ENCODE measurements around the gene CRABP1. TPM values are rescaled to one million over a fixed set of nuclear protein-coding genes. Genes with fewer than 3 reads are reported as not detected.

The CRABP1 gene
- total RNA-seq, 2 donors from 2014 or later: not detected

DNA sequence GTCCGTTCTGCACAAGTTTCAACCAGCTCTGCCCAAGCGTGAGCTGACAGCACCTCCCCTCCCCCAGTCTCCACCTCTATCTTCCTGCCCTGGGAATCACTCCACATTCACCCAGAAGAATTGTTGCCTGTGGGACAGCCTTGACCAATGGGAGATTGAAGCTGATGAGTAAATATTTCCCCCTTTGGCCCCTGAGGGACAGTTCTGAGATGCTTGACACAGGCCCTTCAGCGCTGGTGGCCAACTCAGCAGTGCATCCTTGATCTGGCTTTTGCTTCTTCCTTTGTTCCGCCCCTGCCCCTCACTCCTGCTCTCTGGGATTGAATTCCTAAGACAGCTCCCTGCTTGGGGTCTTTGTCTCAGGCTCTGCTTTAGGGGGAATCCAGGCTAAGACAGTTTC, 27.6 kb upstream of the CRABP1 start:
- H3K27ac ChIP-seq: no peak overlapping the region
- TF ChIP-seq, protein P1, sequence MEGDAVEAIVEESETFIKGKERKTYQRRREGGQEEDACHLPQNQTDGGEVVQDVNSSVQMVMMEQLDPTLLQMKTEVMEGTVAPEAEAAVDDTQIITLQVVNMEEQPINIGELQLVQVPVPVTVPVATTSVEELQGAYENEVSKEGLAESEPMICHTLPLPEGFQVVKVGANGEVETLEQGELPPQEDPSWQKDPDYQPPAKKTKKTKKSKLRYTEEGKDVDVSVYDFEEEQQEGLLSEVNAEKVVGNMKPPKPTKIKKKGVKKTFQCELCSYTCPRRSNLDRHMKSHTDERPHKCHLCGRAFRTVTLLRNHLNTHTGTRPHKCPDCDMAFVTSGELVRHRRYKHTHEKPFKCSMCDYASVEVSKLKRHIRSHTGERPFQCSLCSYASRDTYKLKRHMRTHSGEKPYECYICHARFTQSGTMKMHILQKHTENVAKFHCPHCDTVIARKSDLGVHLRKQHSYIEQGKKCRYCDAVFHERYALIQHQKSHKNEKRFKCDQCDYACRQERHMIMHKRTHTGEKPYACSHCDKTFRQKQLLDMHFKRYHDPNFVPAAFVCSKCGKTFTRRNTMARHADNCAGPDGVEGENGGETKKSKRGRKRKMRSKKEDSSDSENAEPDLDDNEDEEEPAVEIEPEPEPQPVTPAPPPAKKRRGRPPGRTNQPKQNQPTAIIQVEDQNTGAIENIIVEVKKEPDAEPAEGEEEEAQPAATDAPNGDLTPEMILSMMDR (IDR thresholded peaks at IDR 0.05): no peak
- TF ChIP-seq POLR2A (IDR thresholded peaks at IDR 0.05) (no peak), POLR2AphosphoS5 (IDR thresholded peaks at IDR 0.05) (no peak)
- H3K27me3 ChIP-seq (replicated peaks; ENCODE audit: insufficient read depth): no peaks in the 10 kb centered on the region
- no peak for DNase-seq (ENCODE audit: low spot score)
- intact Hi-C loops (cut with DNase I): no loop called here
- no peaks in the 10 kb centered on the region for H3K4me1 ChIP-seq (replicated peaks)
- H3K4me3 ChIP-seq: no peak overlapping the region
- H3K9me3 ChIP-seq: no peaks in the 10 kb centered on the region
- no peaks in the 10 kb centered on the region for H3K36me3 ChIP-seq
- 81% methylated on average over 4 of the region's 4 CpGs for WGBS

GRCh38 chr15:78312957-78313356, 27.2 kb upstream of the CRABP1 start:
- H3K36me3 ChIP-seq: no peaks in the 10 kb centered on the region
- no peak overlapping the region for H3K27ac ChIP-seq
- H3K4me1 ChIP-seq (replicated peaks): no peaks in the 10 kb centered on the region
- H3K27me3 ChIP-seq (replicated peaks; ENCODE audit: insufficient read depth): no peaks in the 10 kb centered on the region
- intact Hi-C loops (cut with DNase I): no loop called here
- TF ChIP-seq POLR2AphosphoS5 (IDR thresholded peaks at IDR 0.05): no peak
- TF ChIP-seq, protein P1 (IDR thresholded peaks at IDR 0.05): no peak
- TF ChIP-seq POLR2A (IDR thresholded peaks at IDR 0.05): no peak
- H3K4me3 ChIP-seq: no peak overlapping the region
- WGBS: 91% methylated on average over 5 of the region's 5 CpGs
- DNase-seq (ENCODE audit: low spot score): no peak
- no peaks in the 10 kb centered on the region for H3K9me3 ChIP-seq

DNA sequence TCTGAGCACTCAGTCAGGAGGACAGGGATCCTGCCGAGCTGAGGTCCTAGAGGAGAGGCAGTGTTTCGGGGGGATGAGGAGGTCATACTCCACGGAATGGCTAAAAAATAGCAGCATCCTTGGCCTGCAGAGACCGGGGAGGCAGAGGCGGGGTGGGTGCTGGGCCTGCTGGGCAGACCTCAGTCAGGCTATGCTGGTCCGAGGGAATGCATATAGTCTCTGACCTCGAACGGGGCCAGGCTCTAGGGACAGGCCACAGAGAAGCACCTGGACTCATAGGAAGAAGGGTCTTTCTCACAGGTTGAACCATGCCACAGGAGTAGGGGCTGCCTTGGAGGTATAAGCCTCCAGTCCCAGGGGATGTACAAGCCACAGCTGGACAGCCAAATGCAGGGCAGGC, 26.8 kb upstream of the CRABP1 start:
- Histone ChIP-seq H3K4me3 (no peak overlapping the region), H3K27ac (no peak overlapping the region), H3K36me3 (no peaks in the 10 kb centered on the region), H3K27me3 (replicated peaks; ENCODE audit: insufficient read depth) (no peaks in the 10 kb centered on the region), H3K4me1 (replicated peaks) (no peaks in the 10 kb centered on the region), H3K9me3 (no peaks in the 10 kb centered on the region)
- TF ChIP-seq POLR2A (IDR thresholded peaks at IDR 0.05): no peak
- TF ChIP-seq POLR2AphosphoS5 (IDR thresholded peaks at IDR 0.05): no peak
- TF ChIP-seq, protein P1 (IDR thresholded peaks at IDR 0.05): no peak
- intact Hi-C loops (cut with DNase I): no loop called here
- WGBS: 82% methylated on average over 8 of the region's 8 CpGs
- no peak for DNase-seq (ENCODE audit: low spot score)

DNA sequence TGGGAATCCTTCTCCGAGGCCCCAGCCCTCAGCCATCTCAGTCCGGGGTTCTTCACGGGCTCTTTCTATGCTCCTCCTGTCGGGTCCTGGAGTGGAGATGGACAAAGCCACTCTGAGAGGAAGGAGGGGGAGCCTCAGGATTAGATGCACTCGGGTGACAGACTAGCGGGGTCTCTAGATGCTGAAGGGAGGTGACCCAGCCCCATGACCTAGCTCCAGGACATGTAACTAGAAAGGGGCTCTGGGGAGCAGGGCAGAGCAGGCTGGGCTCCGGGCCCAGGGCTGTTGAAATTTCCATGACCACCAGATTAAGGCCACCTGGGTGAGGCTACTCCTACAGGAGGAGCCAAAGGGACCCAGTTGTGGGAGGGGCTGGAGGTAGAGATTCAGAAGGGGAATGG, 26.0 kb upstream of the CRABP1 start:
- no peak for DNase-seq (ENCODE audit: low spot score)
- no peaks in the 10 kb centered on the region for H3K36me3 ChIP-seq
- H3K27me3 ChIP-seq (replicated peaks; ENCODE audit: insufficient read depth): no peaks in the 10 kb centered on the region
- H3K9me3 ChIP-seq: no peaks in the 10 kb centered on the region
- no peak overlapping the region for H3K27ac ChIP-seq
- intact Hi-C loops (cut with DNase I): no loop called here
- TF ChIP-seq POLR2A (IDR thresholded peaks at IDR 0.05) (no peak), POLR2AphosphoS5 (IDR thresholded peaks at IDR 0.05) (no peak)
- TF ChIP-seq, protein P1 (IDR thresholded peaks at IDR 0.05): no peak
- H3K4me1 ChIP-seq (replicated peaks): no peaks in the 10 kb centered on the region
- whole genome bisulfite sequencing: 87% methylated on average over 7 of the region's 7 CpGs
- H3K4me3 ChIP-seq: no peak overlapping the region

DNA sequence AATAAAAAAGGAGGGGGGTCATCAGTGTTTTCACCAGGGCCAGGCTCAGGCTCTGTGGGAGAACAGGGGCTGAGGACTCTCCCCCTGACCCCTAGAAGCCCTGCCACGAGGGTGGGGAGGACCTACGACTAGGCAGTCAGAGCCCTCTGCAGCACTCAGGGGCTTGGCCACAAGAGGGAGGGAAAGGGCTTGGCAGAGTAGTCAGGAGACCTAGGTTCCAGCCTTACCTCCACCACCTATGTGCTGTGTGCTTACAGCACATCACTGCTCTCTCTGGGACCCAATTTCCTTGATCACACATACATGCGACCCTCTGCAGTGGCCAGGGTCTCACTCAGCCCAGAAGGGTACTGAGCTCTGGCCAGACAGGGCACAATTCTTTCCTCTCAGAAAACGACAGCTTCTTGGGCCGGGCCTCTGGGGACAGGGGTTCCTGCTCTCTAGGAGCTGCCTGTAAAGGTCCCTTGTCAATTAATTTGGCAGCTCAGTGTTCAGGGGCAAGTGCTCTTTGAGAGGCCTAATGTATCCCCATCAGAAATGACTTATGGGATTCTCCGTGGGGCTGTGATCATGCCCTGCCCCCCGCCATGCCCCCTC, 24.4 kb upstream of the CRABP1 start:
- TF ChIP-seq POLR2AphosphoS5 (IDR thresholded peaks at IDR 0.05): no peak
- TF ChIP-seq, protein P1 (IDR thresholded peaks at IDR 0.05): no peak
- TF ChIP-seq POLR2A (IDR thresholded peaks at IDR 0.05): no peak
- intact Hi-C loops (cut with DNase I): no loop called here
- no peak for DNase-seq (ENCODE audit: low spot score)
- no peak overlapping the region for H3K27ac ChIP-seq
- no peaks in the 10 kb centered on the region for H3K27me3 ChIP-seq (replicated peaks; ENCODE audit: insufficient read depth)
- H3K4me3 ChIP-seq: no peak overlapping the region
- H3K4me1 ChIP-seq (replicated peaks): no peaks in the 10 kb centered on the region
- H3K9me3 ChIP-seq: no peaks in the 10 kb centered on the region
- no peaks in the 10 kb centered on the region for H3K36me3 ChIP-seq
- WGBS: 85% methylated on average over 7 of the region's 7 CpGs
